H9 (cell line): ENCODE data around the gene GABRR3. TPM values are rescaled to one million over a fixed set of nuclear protein-coding genes. Genes with fewer than 3 reads are reported as not detected.

ENCODE experiments used
- DNase-seq: peaks from one replicate; pipeline ENCODE4 v3.0.0-alpha.2; 2017
- H2AFZ ChIP-seq: one replicate; pipeline ENCODE4 v1.6.1; 2013; ENCODE audit warnings: mild to moderate bottlenecking, low read length, control low read depth, moderate library complexity
- H2AK5ac ChIP-seq: 2 replicates; pipeline ENCODE4 v1.6.1; 2013; ENCODE audit warnings: low read length, control low read depth, mixed read lengths; ENCODE audit not compliant: insufficient read length
- H2BK120ac ChIP-seq: one replicate; pipeline ENCODE4 v1.6.1; 2013; ENCODE audit warnings: low read depth, mild to moderate bottlenecking, low read length, control low read depth, inconsistent platforms; ENCODE audit not compliant: poor library complexity, severe bottlenecking
- H2BK12ac ChIP-seq: 2 replicates; pipeline ENCODE4 v1.6.1; 2013; ENCODE audit warnings: low read length, control low read depth, mixed read lengths, low read depth; ENCODE audit not compliant: insufficient read length
- H2BK15ac ChIP-seq: 2 replicates; pipeline ENCODE4 v1.6.1; 2013; ENCODE audit warnings: low read depth, low read length, control low read depth
- H2BK20ac ChIP-seq: one replicate; pipeline ENCODE4 v1.6.1; 2013; ENCODE audit warnings: low read depth, mild to moderate bottlenecking, low read length, control low read depth, inconsistent platforms; ENCODE audit not compliant: poor library complexity, severe bottlenecking
- H2BK5ac ChIP-seq: 2 replicates; pipeline ENCODE4 v1.6.1; 2013; ENCODE audit warnings: low read length, control low read depth, mixed read lengths; ENCODE audit not compliant: insufficient read length
- H3K14ac ChIP-seq: 2 replicates; pipeline ENCODE4 v1.6.1; 2013; ENCODE audit warnings: low read length, control low read depth; ENCODE audit not compliant: insufficient read depth
- H3K18ac ChIP-seq: 2 replicates; pipeline ENCODE4 v1.6.1; 2013; ENCODE audit warnings: low read depth, mild to moderate bottlenecking, mixed read lengths, low read length, control low read depth; ENCODE audit not compliant: insufficient read length
- H3K23ac ChIP-seq: 2 replicates; pipeline ENCODE4 v1.6.1; 2013; ENCODE audit warnings: low read length, control low read depth, mixed read lengths, low read depth; ENCODE audit not compliant: insufficient read length
- H3K23me2 ChIP-seq: 2 replicates; pipeline ENCODE4 v1.6.1; 2013; ENCODE audit warnings: low read depth, mild to moderate bottlenecking, mixed read lengths, low read length, control low read depth; ENCODE audit not compliant: insufficient read length, poor library complexity, severe bottlenecking
- H3K27ac ChIP-seq: 2 replicates; pipeline ENCODE4 v1.5.1; 2013; ENCODE audit warnings: low read length, control low read depth, mixed read lengths, low read depth; ENCODE audit not compliant: insufficient read length
- H3K27me3 ChIP-seq: 2 replicates; pipeline ENCODE4 v1.6.1; 2013; ENCODE audit warnings: low read length, control low read depth, inconsistent platforms; ENCODE audit not compliant: insufficient read depth
- H3K4ac ChIP-seq: 2 replicates; pipeline ENCODE4 v1.6.1; 2013; ENCODE audit warnings: low read depth, mild to moderate bottlenecking, control low read depth, inconsistent platforms, low read length, moderate library complexity
- H3K4me1 ChIP-seq: 2 replicates; pipeline ENCODE4 v1.6.1; 2013; ENCODE audit warnings: low read length, control low read depth, inconsistent platforms; ENCODE audit not compliant: insufficient read depth
- H3K4me2 ChIP-seq: 2 replicates; pipeline ENCODE4 v1.6.1; 2013; ENCODE audit warnings: low read length, control low read depth, mixed read lengths; ENCODE audit not compliant: insufficient read length, insufficient read depth
- H3K56ac ChIP-seq: 2 replicates; pipeline ENCODE4 v1.6.1; 2013; ENCODE audit warnings: low read depth, mild to moderate bottlenecking, mixed read lengths, low read length, control low read depth; ENCODE audit not compliant: insufficient read length
- H3K79me1 ChIP-seq: 2 replicates; pipeline ENCODE4 v1.6.1; 2013; ENCODE audit warnings: low read depth, mild to moderate bottlenecking, moderate library complexity, low read length, control low read depth, inconsistent platforms; ENCODE audit not compliant: insufficient read depth, poor library complexity, severe bottlenecking
- H3K79me2 ChIP-seq: 2 replicates; pipeline ENCODE4 v1.6.1; 2013; ENCODE audit warnings: low read length, control low read depth, inconsistent platforms; ENCODE audit not compliant: insufficient read depth
- H3K9ac ChIP-seq: 2 replicates; pipeline ENCODE4 v1.6.1; 2013; ENCODE audit warnings: low read length, control low read depth, mixed read lengths; ENCODE audit not compliant: insufficient read length; ENCODE audit errors: extremely low read depth
- H3K9me3 ChIP-seq: one replicate; pipeline ENCODE4 v1.6.1; 2013; ENCODE audit warnings: low read depth, low read length, inconsistent platforms; ENCODE audit not compliant: control insufficient read depth
- H3T11ph ChIP-seq: one replicate; pipeline ENCODE4 v1.6.1; 2013; ENCODE audit warnings: mild to moderate bottlenecking, low read length, control low read depth, inconsistent platforms
- H4K20me1 ChIP-seq: one replicate; pipeline ENCODE4 v1.6.1; 2013; ENCODE audit not compliant: control insufficient read depth, insufficient read length, insufficient read depth
- H4K5ac ChIP-seq: 2 replicates; pipeline ENCODE4 v1.6.1; 2013; ENCODE audit warnings: low read depth, mild to moderate bottlenecking, mixed read lengths, low read length, control low read depth; ENCODE audit not compliant: insufficient read length
- H4K8ac ChIP-seq: replicated peaks from 2 replicates; pipeline ENCODE4 v1.6.1; 2013; ENCODE audit warnings: low read length, control low read depth, mixed read lengths, low read depth; ENCODE audit not compliant: insufficient read length
- H4K91ac ChIP-seq: 2 replicates; pipeline ENCODE4 v1.6.1; 2013; ENCODE audit warnings: low read depth, mild to moderate bottlenecking, moderate library complexity, mixed read lengths, low read length, control low read depth; ENCODE audit not compliant: insufficient read length
- H3K27ac Mint-ChIP-seq, 3 experiments: 2 replicates in 2 of 3; 3 replicates in 1 of 3; pipeline ENCODE4 v1.8.0; 2020 to 2021; ENCODE audit warnings: mixed read lengths in 3 of 3, mild to moderate bottlenecking in 1 of 3, moderate library complexity in 1 of 3
- H3K27me3 Mint-ChIP-seq: 2 replicates; pipeline ENCODE4 v1.8.0; 2021; ENCODE audit warnings: low read depth, mild to moderate bottlenecking, moderate library complexity, mixed read lengths
- H3K36me3 Mint-ChIP-seq, 3 experiments: 2 replicates in 2 of 3; 3 replicates in 1 of 3; pipeline ENCODE4 v1.8.0; 2020 to 2021; ENCODE audit warnings: low read depth in 3 of 3, mixed read lengths in 3 of 3; ENCODE audit not compliant: insufficient read depth in 1 of 3
- H3K4me1 Mint-ChIP-seq, 2 experiments: 2 replicates each; pipeline ENCODE4 v1.8.0; 2020; ENCODE audit warnings: mixed read lengths in 2 of 2
- H3K4me3 Mint-ChIP-seq, 2 experiments: 2 replicates in 1 of 2; 3 replicates in 1 of 2; pipeline ENCODE4 v1.8.0; 2020 to 2021; ENCODE audit warnings: mild to moderate bottlenecking in 2 of 2, mixed read lengths in 2 of 2, moderate library complexity in 1 of 2
- H3K9me3 Mint-ChIP-seq, 2 experiments: 2 replicates in 1 of 2; 3 replicates in 1 of 2; pipeline ENCODE4 v1.8.0; 2020; ENCODE audit warnings: mild to moderate bottlenecking in 2 of 2, mixed read lengths in 2 of 2, moderate library complexity in 1 of 2
- WGBS: extraction: QIAGEN DNeasy Blood & Tissue Kit; methylation state at CpG from one replicate; pipeline ENCODE4 v1.1.7; 2013; ENCODE audit warnings: missing lambda C conversion rate, low lambda C conversion rate, mixed read lengths; ENCODE audit not compliant: insufficient read length; ENCODE audit errors: extremely low coverage; 5-methylcytosine and 5-hydroxymethylcytosine counted together
- total RNA-seq: library from RNA; stranded (reverse); gene quantifications from 2 replicates; pipeline ENCODE4 v1.2.1, GENCODE V29; 2021
- TF ChIP-seq, protein P1 (sequence below): fragments of 200-600 bp; sonication (generic); conservative IDR thresholded peaks from 3 replicates; pipeline ENCODE4 v1.8.0; 2021; ENCODE audit warnings: antibody characterized with exemption, mild to moderate bottlenecking

GABRR3 gene
- total RNA-seq, 1 experiment from 2014 or later: not detected

DNA sequence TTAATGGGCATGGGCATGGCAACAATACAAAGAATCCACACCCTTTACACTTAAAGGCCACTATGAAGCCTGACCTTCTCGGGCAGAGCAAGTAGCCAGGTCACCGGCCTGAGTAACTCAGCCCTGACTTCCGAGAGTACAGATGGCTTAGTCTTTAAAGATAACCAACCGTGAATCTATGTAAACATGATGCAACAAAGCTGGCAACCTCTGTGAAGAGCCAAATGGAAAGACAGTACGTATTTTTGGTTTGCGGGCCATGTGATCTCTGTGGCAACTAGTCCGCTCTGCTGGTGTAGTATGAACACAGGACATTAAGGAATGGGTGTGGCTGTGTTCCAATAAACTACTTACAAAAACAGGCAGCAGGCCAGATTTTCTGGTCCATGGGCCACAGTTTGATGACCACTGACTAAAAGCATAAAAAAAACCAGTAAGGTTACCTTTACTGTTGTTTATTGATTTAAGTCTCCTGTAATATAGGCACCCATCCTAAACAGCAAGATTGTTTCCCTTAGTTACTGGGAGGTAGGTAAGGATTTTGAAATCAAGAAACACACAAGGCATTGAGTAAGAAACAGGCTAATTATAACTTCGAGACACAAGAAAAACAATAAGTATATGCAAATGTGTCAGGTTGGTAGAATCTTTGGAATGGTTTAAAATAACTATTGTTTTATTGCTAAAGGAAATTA, 77.4 kb downstream of the GABRR3 start:
- peaks cover 0 to 2% of the 10 kb centered on the region in 2 experiments; a peak in 1 of 4 replicates for H3K4me1 Mint-ChIP-seq
- no CpG with 5 or more reads among the region's 8 CpGs for WGBS

More for the DNA sequence above, 77.4 kb downstream of the GABRR3 start:
- no peaks in the 10 kb centered on the region for H3K9me3 Mint-ChIP-seq
- Histone ChIP-seq H2BK12ac (no peak overlapping the region), H3K14ac (no peak overlapping the region), H2AK5ac (no peak overlapping the region), H2BK20ac (no peak overlapping the region), H3T11ph (no peak overlapping the region), H2AFZ (no peak overlapping the region), H3K4ac (no peak overlapping the region), H3K9me3 (no peaks in the 10 kb centered on the region), H3K27me3 (no peaks in the 10 kb centered on the region), H4K8ac (no peak overlapping the region), H3K4me1 (no peaks in the 10 kb centered on the region), H2BK15ac (no peak overlapping the region), H3K56ac (no peak overlapping the region), H3K27ac (no peak overlapping the region), H3K18ac (no peak overlapping the region), H2BK5ac (no peak overlapping the region), H4K20me1 (no peaks in the 10 kb centered on the region), H4K91ac (no peak overlapping the region), H3K79me1 (no peaks in the 10 kb centered on the region), H3K4me2 (no peak overlapping the region), H4K5ac (no peak overlapping the region), H3K23me2 (no peaks in the 10 kb centered on the region), H3K79me2 (peaks cover 3% of the 10 kb centered on the region), H3K23ac (no peak overlapping the region), H3K9ac (no peak overlapping the region), H2BK120ac (no peak overlapping the region)
- no peaks in the 10 kb centered on the region for H3K27me3 Mint-ChIP-seq
- H3K36me3 Mint-ChIP-seq: peaks cover 0 to 8% (median 2%) of the 10 kb centered on the region in 3 experiments; a peak in 3 of 7 replicates
- TF ChIP-seq, protein P1, sequence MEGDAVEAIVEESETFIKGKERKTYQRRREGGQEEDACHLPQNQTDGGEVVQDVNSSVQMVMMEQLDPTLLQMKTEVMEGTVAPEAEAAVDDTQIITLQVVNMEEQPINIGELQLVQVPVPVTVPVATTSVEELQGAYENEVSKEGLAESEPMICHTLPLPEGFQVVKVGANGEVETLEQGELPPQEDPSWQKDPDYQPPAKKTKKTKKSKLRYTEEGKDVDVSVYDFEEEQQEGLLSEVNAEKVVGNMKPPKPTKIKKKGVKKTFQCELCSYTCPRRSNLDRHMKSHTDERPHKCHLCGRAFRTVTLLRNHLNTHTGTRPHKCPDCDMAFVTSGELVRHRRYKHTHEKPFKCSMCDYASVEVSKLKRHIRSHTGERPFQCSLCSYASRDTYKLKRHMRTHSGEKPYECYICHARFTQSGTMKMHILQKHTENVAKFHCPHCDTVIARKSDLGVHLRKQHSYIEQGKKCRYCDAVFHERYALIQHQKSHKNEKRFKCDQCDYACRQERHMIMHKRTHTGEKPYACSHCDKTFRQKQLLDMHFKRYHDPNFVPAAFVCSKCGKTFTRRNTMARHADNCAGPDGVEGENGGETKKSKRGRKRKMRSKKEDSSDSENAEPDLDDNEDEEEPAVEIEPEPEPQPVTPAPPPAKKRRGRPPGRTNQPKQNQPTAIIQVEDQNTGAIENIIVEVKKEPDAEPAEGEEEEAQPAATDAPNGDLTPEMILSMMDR: no peak
- DNase-seq: no peak
- H3K4me3 Mint-ChIP-seq: no peak overlapping the region
- H3K27ac Mint-ChIP-seq: peak overlapping the region in 1 of 3 experiments; percentile 74; a peak in 1 of 7 replicates
